ENCODE data around the gene HOXB13. TPM values are rescaled to one million over a fixed set of nuclear protein-coding genes. Genes with fewer than 3 reads are reported as not detected.
"Not testable (repeated sequence)": the region's sequence is repeated elsewhere in the genome, so short reads cannot be mapped to it uniquely, and the experiment has no call there.

The HOXB13 gene
- total and polyA plus RNA-seq, 2 experiments from 2014 or later = not detected

- Histone ChIP-seq H3K9me2 (ENCODE audit: insufficient read depth) (no peaks in the 10 kb centered on the region), H2AFZ (no peak overlapping the region), H3K79me2 (ENCODE audit: insufficient read depth) (no peaks in the 10 kb centered on the region), H3K9me3 (ENCODE audit: low read depth) (no peaks in the 10 kb centered on the region), H3K4me1 (ENCODE audit: insufficient read depth) (no peaks in the 10 kb centered on the region), H3K4me2 (ENCODE audit: unreplicated experiment) (no peak overlapping the region), H3K9ac (no peak overlapping the region), H4K20me1 (ENCODE audit: insufficient read depth) (no peaks in the 10 kb centered on the region), H3K27me3 (replicated peaks; ENCODE audit: insufficient read depth) (peaks cover 99% of the 10 kb centered on the region), H3K4me3 (no peak overlapping the region), H3K36me3 (ENCODE audit: low read depth) (no peaks in the 10 kb centered on the region), H3K27ac (no peak overlapping the region), H3F3A (ENCODE audit: insufficient read depth) (no peaks in the 10 kb centered on the region)
- TF ChIP-seq EZH2 (IDR thresholded peaks at IDR 0.05; ENCODE audit: insufficient read depth, poor library complexity, severe bottlenecking) (peak; percentile 96), EZH2phosphoT487 (IDR thresholded peaks at IDR 0.05; ENCODE audit: insufficient read depth, low read depth) (no peak)
- in situ Hi-C loops (cut with MboI) = no loop called here
- WGBS, 2 experiments (ENCODE audit: low coverage in 1 of 2, low lambda C conversion rate in 2 of 2, missing lambda C conversion rate in 2 of 2) = 11 to 14% methylated on average over 27 to 31 of the region's 37 CpGs
- DNase-seq = no peak
These were observed 8.8 kb downstream of the HOXB13 start for GRCh38 chr17:48719642-48720265.

GRCh38 chr17:48718761-48719641 lies 9.5 kb downstream of the HOXB13 start:
- Histone ChIP-seq H3K4me2 (ENCODE audit: unreplicated experiment) (no peak overlapping the region), H3K4me1 (ENCODE audit: insufficient read depth) (no peaks in the 10 kb centered on the region), H3K36me3 (ENCODE audit: low read depth) (no peaks in the 10 kb centered on the region), H3K79me2 (ENCODE audit: insufficient read depth) (no peaks in the 10 kb centered on the region), H3K9me2 (ENCODE audit: insufficient read depth) (no peaks in the 10 kb centered on the region), H3K27ac (no peak overlapping the region), H3K9me3 (ENCODE audit: low read depth) (no peaks in the 10 kb centered on the region), H3K27me3 (replicated peaks; ENCODE audit: insufficient read depth) (peaks cover 100% of the 10 kb centered on the region), H2AFZ (no peak overlapping the region), H3F3A (ENCODE audit: insufficient read depth) (no peaks in the 10 kb centered on the region), H3K9ac (no peak overlapping the region), H3K4me3 (no peak overlapping the region), H4K20me1 (ENCODE audit: insufficient read depth) (no peaks in the 10 kb centered on the region)
- TF ChIP-seq EZH2 (IDR thresholded peaks at IDR 0.05; ENCODE audit: insufficient read depth, poor library complexity, severe bottlenecking) (no peak), EZH2phosphoT487 (IDR thresholded peaks at IDR 0.05; ENCODE audit: insufficient read depth, low read depth) (no peak)
- no peak for DNase-seq
- in situ Hi-C loops (cut with MboI) = no loop called here
- 12% methylated on average over 75 to 76 of the region's 80 CpGs for WGBS, 2 experiments (ENCODE audit: low coverage in 1 of 2, low lambda C conversion rate in 2 of 2, missing lambda C conversion rate in 2 of 2)

GRCh38 chr17:48718227-48718760 lies 10.3 kb downstream of the HOXB13 start:
- H4K20me1 ChIP-seq (ENCODE audit: insufficient read depth) = no peaks in the 10 kb centered on the region
- no peak overlapping the region for H2AFZ ChIP-seq
- H3K4me3 ChIP-seq = no peak overlapping the region
- peaks cover 98% of the 10 kb centered on the region for H3K27me3 ChIP-seq (replicated peaks; ENCODE audit: insufficient read depth)
- in situ Hi-C loops (cut with MboI) = no loop called here
- H3K9me2 ChIP-seq (ENCODE audit: insufficient read depth) = no peaks in the 10 kb centered on the region
- H3K4me1 ChIP-seq (ENCODE audit: insufficient read depth) = no peaks in the 10 kb centered on the region
- H3K9me3 ChIP-seq (ENCODE audit: low read depth) = no peaks in the 10 kb centered on the region
- H3K36me3 ChIP-seq (ENCODE audit: low read depth) = no peaks in the 10 kb centered on the region
- H3F3A ChIP-seq (ENCODE audit: insufficient read depth) = no peaks in the 10 kb centered on the region
- TF ChIP-seq EZH2phosphoT487 (IDR thresholded peaks at IDR 0.05; ENCODE audit: insufficient read depth, low read depth) (no peak), EZH2 (IDR thresholded peaks at IDR 0.05; ENCODE audit: insufficient read depth, poor library complexity, severe bottlenecking) (peak; percentile 63)
- H3K9ac ChIP-seq = no peak overlapping the region
- WGBS, 2 experiments (ENCODE audit: low coverage in 1 of 2, low lambda C conversion rate in 2 of 2, missing lambda C conversion rate in 2 of 2) = 24 to 27% methylated on average over 24 of the region's 24 CpGs
- H3K27ac ChIP-seq = no peak overlapping the region
- H3K79me2 ChIP-seq (ENCODE audit: insufficient read depth) = no peaks in the 10 kb centered on the region
- no peak for DNase-seq
- H3K4me2 ChIP-seq (ENCODE audit: unreplicated experiment) = no peak overlapping the region

- in situ Hi-C loops (cut with MboI) = no loop called here
These were observed 11.0 kb downstream of the HOXB13 start for GRCh38 chr17:48717367-48718226.

GRCh38 chr17:48716549-48716948 lies 12.0 kb downstream of the HOXB13 start:
- WGBS, 2 experiments (ENCODE audit: low coverage in 1 of 2, low lambda C conversion rate in 2 of 2, missing lambda C conversion rate in 2 of 2) = 45 to 50% methylated on average over 3 of the region's 3 CpGs
- H3F3A ChIP-seq (ENCODE audit: insufficient read depth); H3K4me1 ChIP-seq (ENCODE audit: insufficient read depth); H3K27ac ChIP-seq; DNase-seq; H4K20me1 ChIP-seq (ENCODE audit: insufficient read depth); H3K9me2 ChIP-seq (ENCODE audit: insufficient read depth); in situ Hi-C loops (cut with MboI); H3K9ac ChIP-seq; H3K4me3 ChIP-seq; H3K36me3 ChIP-seq (ENCODE audit: low read depth); H3K9me3 ChIP-seq (ENCODE audit: low read depth); H2AFZ ChIP-seq; H3K4me2 ChIP-seq (ENCODE audit: unreplicated experiment); H3K79me2 ChIP-seq (ENCODE audit: insufficient read depth): not testable (repeated sequence)
- H3K27me3 ChIP-seq (replicated peaks; ENCODE audit: insufficient read depth) = peaks cover 93% of the 10 kb centered on the region

More at GRCh38 chr17:48717367-48718226, 11.0 kb downstream of the HOXB13 start:
- Histone ChIP-seq H3K9ac (no peak overlapping the region), H3K27me3 (replicated peaks; ENCODE audit: insufficient read depth) (peaks cover 96% of the 10 kb centered on the region), H3K79me2 (ENCODE audit: insufficient read depth) (no peaks in the 10 kb centered on the region), H4K20me1 (ENCODE audit: insufficient read depth) (no peaks in the 10 kb centered on the region), H3K27ac (no peak overlapping the region), H3K4me2 (ENCODE audit: unreplicated experiment) (no peak overlapping the region), H3K9me3 (ENCODE audit: low read depth) (no peaks in the 10 kb centered on the region), H3K36me3 (ENCODE audit: low read depth) (no peaks in the 10 kb centered on the region), H3K9me2 (ENCODE audit: insufficient read depth) (no peaks in the 10 kb centered on the region), H3F3A (ENCODE audit: insufficient read depth) (no peaks in the 10 kb centered on the region), H2AFZ (no peak overlapping the region), H3K4me1 (ENCODE audit: insufficient read depth) (no peaks in the 10 kb centered on the region), H3K4me3 (no peak overlapping the region)
- WGBS, 2 experiments (ENCODE audit: low coverage in 1 of 2, low lambda C conversion rate in 2 of 2, missing lambda C conversion rate in 2 of 2) = 19 to 20% methylated on average over 10 of the region's 10 CpGs
- 0 out of 2 replicates have a peak, but pooled peaks have one; percentile 24 for TF ChIP-seq EZH2phosphoT487 (IDR thresholded peaks at IDR 0.05; ENCODE audit: insufficient read depth, low read depth)
- TF ChIP-seq EZH2 (IDR thresholded peaks at IDR 0.05; ENCODE audit: insufficient read depth, poor library complexity, severe bottlenecking) = peak; percentile 64
- no peak for DNase-seq
